ENCODE data around the gene MUC13. TPM values are rescaled to one million over a fixed set of nuclear protein-coding genes. Genes with fewer than 3 reads are reported as not detected.
"Not testable (repeated sequence)": the region's sequence is repeated elsewhere in the genome, so short reads cannot be mapped to it uniquely, and the experiment has no call there.

The MUC13 gene
- total RNA-seq, 4 donors from 2014 or later = 0.56 TPM; not detected in 3

- 71% methylated on average over 3 of the region's 3 CpGs for WGBS
- Histone ChIP-seq H3K27ac (no peak overlapping the region), H3K9me3 (no peaks in the 10 kb centered on the region), H3K27me3 (no peaks in the 10 kb centered on the region), H3K4me3 (no peak overlapping the region), H3K36me3 (no peaks in the 10 kb centered on the region), H3K4me1 (no peaks in the 10 kb centered on the region)
- no peak for DNase-seq (ENCODE audit: low spot score in 2 of 2)
- TF ChIP-seq POLR2A (IDR thresholded peaks at IDR 0.05) (no peak), CTCF (IDR thresholded peaks at IDR 0.05) (no peak), EP300 (IDR thresholded peaks at IDR 0.05) (no peak), POLR2AphosphoS5 (IDR thresholded peaks at IDR 0.05) (no peak)
Observed at GRCh38 chr3:124963755-124964154, 29.2 kb upstream of the MUC13 start.

GRCh38 chr3:124962403-124962940, 27.9 kb upstream of the MUC13 start:
- Histone ChIP-seq H3K4me3 (no peak overlapping the region), H3K4me1 (no peaks in the 10 kb centered on the region), H3K27ac (no peak overlapping the region), H3K27me3 (no peaks in the 10 kb centered on the region), H3K36me3 (no peaks in the 10 kb centered on the region), H3K9me3 (no peaks in the 10 kb centered on the region)
- no peak for DNase-seq (ENCODE audit: low spot score in 2 of 2)
- WGBS = 86% methylated on average over 2 of the region's 2 CpGs
- TF ChIP-seq EP300 (IDR thresholded peaks at IDR 0.05) (no peak), POLR2AphosphoS5 (IDR thresholded peaks at IDR 0.05) (no peak), CTCF (IDR thresholded peaks at IDR 0.05) (no peak), POLR2A (IDR thresholded peaks at IDR 0.05) (no peak)

GRCh38 chr3:124960698-124961097, 26.1 kb upstream of the MUC13 start:
- Histone ChIP-seq H3K4me3 (no peak overlapping the region), H3K36me3 (no peaks in the 10 kb centered on the region), H3K9me3 (no peaks in the 10 kb centered on the region), H3K27ac (no peak overlapping the region), H3K27me3 (no peaks in the 10 kb centered on the region), H3K4me1 (no peaks in the 10 kb centered on the region)
- no peak for DNase-seq (ENCODE audit: low spot score in 2 of 2)
- 79% methylated on average over 5 of the region's 5 CpGs for WGBS
- TF ChIP-seq EP300 (IDR thresholded peaks at IDR 0.05) (no peak), POLR2AphosphoS5 (IDR thresholded peaks at IDR 0.05) (no peak), CTCF (IDR thresholded peaks at IDR 0.05) (no peak), POLR2A (IDR thresholded peaks at IDR 0.05) (no peak)

- Histone ChIP-seq H3K27ac (no peak overlapping the region), H3K4me3 (no peak overlapping the region), H3K27me3 (no peaks in the 10 kb centered on the region), H3K4me1 (no peaks in the 10 kb centered on the region), H3K9me3 (no peaks in the 10 kb centered on the region), H3K36me3 (no peaks in the 10 kb centered on the region)
- no peak for DNase-seq (ENCODE audit: low spot score in 2 of 2)
- TF ChIP-seq CTCF (IDR thresholded peaks at IDR 0.05) (no peak), POLR2A (IDR thresholded peaks at IDR 0.05) (no peak), EP300 (IDR thresholded peaks at IDR 0.05) (no peak), POLR2AphosphoS5 (IDR thresholded peaks at IDR 0.05) (no peak)
- 47% methylated on average over 3 of the region's 3 CpGs for WGBS
Observed at GRCh38 chr3:124960105-124960504, 25.6 kb upstream of the MUC13 start.

GRCh38 chr3:124957951-124958350, 23.4 kb upstream of the MUC13 start:
- not testable (repeated sequence) for DNase-seq (ENCODE audit: low spot score in 2 of 2); H3K4me1 ChIP-seq; H3K9me3 ChIP-seq; H3K36me3 ChIP-seq; H3K27ac ChIP-seq; H3K4me3 ChIP-seq; H3K27me3 ChIP-seq
- 89% methylated on average over 4 of the region's 4 CpGs for WGBS

- no peaks in the 10 kb centered on the region for H3K27me3 ChIP-seq
- H3K4me3 ChIP-seq = no peak overlapping the region
- WGBS = 60% methylated on average over 5 of the region's 5 CpGs
- no peaks in the 10 kb centered on the region for H3K4me1 ChIP-seq
- no peak for TF ChIP-seq POLR2AphosphoS5 (IDR thresholded peaks at IDR 0.05)
- TF ChIP-seq POLR2A (IDR thresholded peaks at IDR 0.05) = no peak
- no peak for TF ChIP-seq EP300 (IDR thresholded peaks at IDR 0.05)
- TF ChIP-seq CTCF (IDR thresholded peaks at IDR 0.05) = no peak
- no peaks in the 10 kb centered on the region for H3K9me3 ChIP-seq
- H3K36me3 ChIP-seq = no peaks in the 10 kb centered on the region
- no peak overlapping the region for H3K27ac ChIP-seq
- DNase-seq (ENCODE audit: low spot score in 2 of 2) = no peak
Observed at GRCh38 chr3:124952282-124952855, 17.8 kb upstream of the MUC13 start.
